Effector memory CD8-positive, alpha-beta T cell (primary cell): ENCODE measurements around the gene TIAM1.

ENCODE experiments used
- ATAC-seq: fragments of 150-1000 bp; cut with Tn5 transposase; replicated peaks from 2 replicates; pipeline ENCODE4 v1.10.0; 2021; ENCODE audit warnings: mild to moderate bottlenecking, moderate library complexity
- DNase-seq, 3 experiments: peaks; one replicate each; pipeline ENCODE4 v3.0.0; 2021
- H3K27ac Mint-ChIP-seq, 2 donors: one replicate each; pipeline ENCODE4 v1.8.0; 2022; ENCODE audit warnings: mild to moderate bottlenecking in 2 of 2, mixed read lengths in 2 of 2, moderate library complexity in 2 of 2
- H3K27me3 Mint-ChIP-seq, 2 donors: one replicate each; pipeline ENCODE4 v1.8.0; 2022; ENCODE audit warnings: mixed read lengths in 2 of 2
- H3K36me3 Mint-ChIP-seq: one replicate; pipeline ENCODE4 v1.8.0; 2022; ENCODE audit warnings: mild to moderate bottlenecking, moderate library complexity, mixed read lengths; ENCODE audit not compliant: insufficient read depth
- H3K4me1 Mint-ChIP-seq, 2 donors: one replicate each; pipeline ENCODE4 v1.8.0; 2022; ENCODE audit warnings: low read depth in 2 of 2, mixed read lengths in 2 of 2
- H3K4me3 Mint-ChIP-seq, 2 donors: one replicate each; pipeline ENCODE4 v1.8.0; 2022; ENCODE audit warnings: mild to moderate bottlenecking in 2 of 2, mixed read lengths in 2 of 2, moderate library complexity in 2 of 2
- H3K9me3 Mint-ChIP-seq, 2 donors: one replicate each; pipeline ENCODE4 v1.8.0; 2022; ENCODE audit warnings: mixed read lengths in 2 of 2
- total RNA-seq, 9 experiments: gene quantifications; one replicate each; lab custom pipeline; 2026; lab: John Stamatoyannopoulos, UW

The TIAM1 gene, protein sequence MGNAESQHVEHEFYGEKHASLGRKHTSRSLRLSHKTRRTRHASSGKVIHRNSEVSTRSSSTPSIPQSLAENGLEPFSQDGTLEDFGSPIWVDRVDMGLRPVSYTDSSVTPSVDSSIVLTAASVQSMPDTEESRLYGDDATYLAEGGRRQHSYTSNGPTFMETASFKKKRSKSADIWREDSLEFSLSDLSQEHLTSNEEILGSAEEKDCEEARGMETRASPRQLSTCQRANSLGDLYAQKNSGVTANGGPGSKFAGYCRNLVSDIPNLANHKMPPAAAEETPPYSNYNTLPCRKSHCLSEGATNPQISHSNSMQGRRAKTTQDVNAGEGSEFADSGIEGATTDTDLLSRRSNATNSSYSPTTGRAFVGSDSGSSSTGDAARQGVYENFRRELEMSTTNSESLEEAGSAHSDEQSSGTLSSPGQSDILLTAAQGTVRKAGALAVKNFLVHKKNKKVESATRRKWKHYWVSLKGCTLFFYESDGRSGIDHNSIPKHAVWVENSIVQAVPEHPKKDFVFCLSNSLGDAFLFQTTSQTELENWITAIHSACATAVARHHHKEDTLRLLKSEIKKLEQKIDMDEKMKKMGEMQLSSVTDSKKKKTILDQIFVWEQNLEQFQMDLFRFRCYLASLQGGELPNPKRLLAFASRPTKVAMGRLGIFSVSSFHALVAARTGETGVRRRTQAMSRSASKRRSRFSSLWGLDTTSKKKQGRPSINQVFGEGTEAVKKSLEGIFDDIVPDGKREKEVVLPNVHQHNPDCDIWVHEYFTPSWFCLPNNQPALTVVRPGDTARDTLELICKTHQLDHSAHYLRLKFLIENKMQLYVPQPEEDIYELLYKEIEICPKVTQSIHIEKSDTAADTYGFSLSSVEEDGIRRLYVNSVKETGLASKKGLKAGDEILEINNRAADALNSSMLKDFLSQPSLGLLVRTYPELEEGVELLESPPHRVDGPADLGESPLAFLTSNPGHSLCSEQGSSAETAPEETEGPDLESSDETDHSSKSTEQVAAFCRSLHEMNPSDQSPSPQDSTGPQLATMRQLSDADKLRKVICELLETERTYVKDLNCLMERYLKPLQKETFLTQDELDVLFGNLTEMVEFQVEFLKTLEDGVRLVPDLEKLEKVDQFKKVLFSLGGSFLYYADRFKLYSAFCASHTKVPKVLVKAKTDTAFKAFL (N-terminal part only)
- 19.6 to 436 (median 200) reads per million in 9 experiments for total RNA-seq

DNA sequence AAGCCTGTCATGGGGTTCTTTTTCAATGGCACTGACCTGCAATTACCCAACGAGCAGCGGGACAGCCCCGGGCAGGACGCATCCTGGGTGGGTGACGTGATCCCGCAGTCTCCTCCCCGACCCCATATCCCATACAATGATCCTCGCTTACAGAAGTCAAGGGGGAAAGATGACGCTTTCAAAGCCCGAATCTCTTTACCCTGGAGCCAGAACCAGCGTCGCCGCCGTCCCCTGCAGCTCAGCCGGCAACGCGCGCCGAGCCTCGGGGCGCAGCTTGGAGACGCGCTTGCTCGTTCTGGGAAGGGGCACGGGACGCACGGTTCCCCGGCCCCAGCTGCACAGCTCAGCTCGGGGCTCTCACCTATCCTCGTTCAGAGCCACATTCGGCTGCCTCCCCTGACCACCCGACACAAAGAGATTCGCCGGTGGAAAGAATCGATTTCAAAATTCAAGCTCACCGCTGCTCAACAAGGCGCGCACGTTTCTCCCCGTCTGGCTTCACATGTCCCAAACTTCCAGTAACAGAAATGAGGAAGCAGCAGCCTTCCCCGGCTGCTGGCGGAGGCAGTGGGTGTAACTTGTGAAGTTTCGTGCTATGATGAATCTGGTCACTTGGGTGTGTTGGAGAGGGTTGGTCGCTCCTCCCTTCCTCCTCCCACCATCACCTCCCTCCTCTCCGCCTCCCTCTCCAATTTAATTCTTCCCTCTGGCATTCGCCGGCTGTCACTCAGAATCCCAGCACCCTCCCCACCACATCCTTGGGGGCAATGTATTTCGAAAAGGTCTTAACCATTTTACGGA lies at the start of gene TIAM1:
Gene TIAM1, minus strand, starts transcription at position 582 of the 801 bp plus-strand sequence. CDS start 77,289 bp downstream, outside the sequence.
- peak within 1 kb of the TSS; percentile 67 to 91 for H3K4me3 Mint-ChIP-seq
- H3K27me3 Mint-ChIP-seq, result peaks cover 42 to 57% of the 10 kb centered on the region in 2 donors
- no peaks in the 10 kb centered on the region for H3K9me3 Mint-ChIP-seq
- peaks cover 10 to 16% of the 10 kb centered on the region in 2 donors for H3K4me1 Mint-ChIP-seq
- H3K36me3 Mint-ChIP-seq, result peaks cover 3% of the 10 kb centered on the region
- DNase-seq, result no peak
- peak; percentile 61 for ATAC-seq
- peak within 1 kb of the TSS in 1 of 2 donors; percentile 92 for H3K27ac Mint-ChIP-seq

GRCh38 chr21:31387560-31388186 lies 43.6 kb upstream of the TIAM1 start:
- Mint-ChIP-seq H3K27me3 (no peaks in the 10 kb centered on the region), H3K27ac (no peak overlapping the region), H3K4me3 (no peak overlapping the region), H3K9me3 (peaks cover 0 to 2% of the 10 kb centered on the region in 2 donors), H3K36me3 (no peaks in the 10 kb centered on the region), H3K4me1 (no peaks in the 10 kb centered on the region)
- ATAC-seq, result no peak
- no peak for DNase-seq

DNA sequence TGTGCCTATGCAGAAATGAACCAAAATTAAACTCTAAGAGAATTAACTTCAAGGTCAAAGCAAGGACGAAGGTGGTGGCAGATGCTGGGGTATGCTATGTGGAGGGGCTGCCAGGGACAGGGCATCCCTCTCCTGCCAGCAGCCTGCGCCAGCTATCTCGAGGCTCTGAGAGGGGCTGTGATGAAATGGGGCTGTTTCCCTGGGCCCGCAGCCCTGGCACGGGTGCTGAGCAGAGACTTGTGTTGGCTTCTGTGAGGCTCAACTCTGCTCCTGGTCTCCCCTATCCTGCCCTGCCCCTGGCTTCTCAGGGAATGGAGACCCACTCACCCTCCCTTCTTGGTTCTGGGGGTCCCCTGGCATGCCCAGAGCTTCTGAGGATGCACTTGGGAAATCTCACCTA lies 41.9 kb upstream of the TIAM1 start:
- Mint-ChIP-seq H3K4me3 (no peak overlapping the region), H3K4me1 (no peaks in the 10 kb centered on the region), H3K9me3 (peaks cover 0 to 2% of the 10 kb centered on the region in 2 donors), H3K36me3 (no peaks in the 10 kb centered on the region), H3K27me3 (peaks cover 0 to 6% of the 10 kb centered on the region in 2 donors), H3K27ac (no peak overlapping the region)
- no peak for DNase-seq
- ATAC-seq, result no peak

DNA sequence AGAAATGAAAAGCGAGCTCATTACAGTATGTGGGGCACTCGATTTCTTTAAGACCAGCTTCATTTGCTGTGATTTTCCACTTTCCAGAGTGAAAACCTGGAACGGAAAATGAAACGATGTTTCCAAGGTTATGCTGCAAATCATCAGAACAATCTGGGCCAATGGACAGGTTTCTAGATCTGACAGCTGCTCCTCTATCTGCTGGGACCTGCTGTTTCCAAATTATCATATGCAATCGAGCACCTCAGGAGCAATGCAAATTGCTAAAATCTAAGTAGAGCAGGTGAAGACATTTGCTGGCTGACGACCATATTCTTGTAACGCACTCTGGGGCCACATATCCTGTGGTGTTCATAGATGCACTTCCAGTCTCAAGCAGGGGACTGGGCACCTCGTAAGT lies 39.7 kb upstream of the TIAM1 start:
- H3K27me3 Mint-ChIP-seq, result peaks cover 0 to 6% of the 10 kb centered on the region in 2 donors
- H3K9me3 Mint-ChIP-seq, result peaks cover 0 to 2% of the 10 kb centered on the region in 2 donors
- no peak overlapping the region for H3K27ac Mint-ChIP-seq
- DNase-seq, result no peak
- no peaks in the 10 kb centered on the region for H3K36me3 Mint-ChIP-seq
- no peak overlapping the region for H3K4me3 Mint-ChIP-seq
- ATAC-seq, result no peak
- H3K4me1 Mint-ChIP-seq, result no peaks in the 10 kb centered on the region

DNA sequence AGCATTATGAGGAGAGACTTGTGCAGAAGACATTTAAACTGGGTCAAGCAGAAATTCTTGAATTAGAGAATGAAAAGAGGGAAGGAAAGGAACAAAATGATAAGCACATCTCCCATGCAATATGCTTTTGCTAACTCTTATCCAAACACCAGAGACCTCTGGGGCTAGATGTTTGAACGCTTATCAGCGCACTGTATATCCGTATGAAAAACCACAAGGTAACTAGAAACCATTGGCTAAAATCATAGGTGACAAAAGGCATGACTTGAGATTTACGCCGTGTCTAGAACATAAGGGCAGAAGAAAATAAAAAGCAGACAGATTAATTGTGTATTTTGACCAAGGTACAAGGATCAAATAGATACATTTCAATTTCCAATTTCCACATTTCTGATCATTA lies 38.0 kb upstream of the TIAM1 start:
- no peaks in the 10 kb centered on the region for H3K4me1 Mint-ChIP-seq
- no peaks in the 10 kb centered on the region for H3K36me3 Mint-ChIP-seq
- peaks cover 0 to 6% of the 10 kb centered on the region in 2 donors for H3K27me3 Mint-ChIP-seq
- DNase-seq (no peak), ATAC-seq (no peak)
- H3K9me3 Mint-ChIP-seq, result peaks cover 0 to 2% of the 10 kb centered on the region in 2 donors
- H3K27ac Mint-ChIP-seq, result no peak overlapping the region
- H3K4me3 Mint-ChIP-seq, result no peak overlapping the region

DNA sequence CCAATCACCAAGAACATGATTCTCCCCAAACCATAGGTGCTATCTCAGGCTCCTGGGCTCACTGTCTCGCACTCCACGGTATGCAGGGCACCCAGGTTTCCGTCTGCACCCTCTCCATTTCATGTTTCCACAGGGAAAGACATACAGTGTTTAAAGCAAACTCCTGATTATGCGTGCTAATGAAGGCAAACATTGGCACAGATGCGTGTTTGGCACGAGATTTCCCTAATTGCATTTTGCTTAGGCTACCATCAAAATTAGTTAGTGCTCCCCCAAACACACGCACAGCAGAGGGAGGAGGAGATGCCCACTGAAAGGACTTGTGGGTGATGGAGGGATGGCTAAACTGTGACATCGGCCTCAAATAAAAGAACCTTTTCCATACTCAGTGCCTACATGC lies 32.2 kb upstream of the TIAM1 start:
- Mint-ChIP-seq H3K27me3 (no peaks in the 10 kb centered on the region), H3K36me3 (no peaks in the 10 kb centered on the region), H3K4me3 (no peak overlapping the region), H3K9me3 (no peaks in the 10 kb centered on the region), H3K27ac (no peak overlapping the region), H3K4me1 (no peaks in the 10 kb centered on the region)
- no peak for ATAC-seq
- no peak for DNase-seq

- Mint-ChIP-seq H3K27ac (no peak overlapping the region), H3K36me3 (no peaks in the 10 kb centered on the region), H3K4me1 (no peaks in the 10 kb centered on the region), H3K27me3 (no peaks in the 10 kb centered on the region), H3K9me3 (no peaks in the 10 kb centered on the region), H3K4me3 (no peak overlapping the region)
- DNase-seq (no peak), ATAC-seq (no peak)
Observed at GRCh38 chr21:31374395-31374794, 30.3 kb upstream of the TIAM1 start.

- Mint-ChIP-seq H3K4me3 (no peak overlapping the region), H3K27ac (no peak overlapping the region), H3K36me3 (no peaks in the 10 kb centered on the region), H3K4me1 (no peaks in the 10 kb centered on the region), H3K9me3 (no peaks in the 10 kb centered on the region), H3K27me3 (no peaks in the 10 kb centered on the region)
- no peak for ATAC-seq
- DNase-seq, result no peak
Observed at GRCh38 chr21:31372471-31372765, 28.4 kb upstream of the TIAM1 start.

DNA sequence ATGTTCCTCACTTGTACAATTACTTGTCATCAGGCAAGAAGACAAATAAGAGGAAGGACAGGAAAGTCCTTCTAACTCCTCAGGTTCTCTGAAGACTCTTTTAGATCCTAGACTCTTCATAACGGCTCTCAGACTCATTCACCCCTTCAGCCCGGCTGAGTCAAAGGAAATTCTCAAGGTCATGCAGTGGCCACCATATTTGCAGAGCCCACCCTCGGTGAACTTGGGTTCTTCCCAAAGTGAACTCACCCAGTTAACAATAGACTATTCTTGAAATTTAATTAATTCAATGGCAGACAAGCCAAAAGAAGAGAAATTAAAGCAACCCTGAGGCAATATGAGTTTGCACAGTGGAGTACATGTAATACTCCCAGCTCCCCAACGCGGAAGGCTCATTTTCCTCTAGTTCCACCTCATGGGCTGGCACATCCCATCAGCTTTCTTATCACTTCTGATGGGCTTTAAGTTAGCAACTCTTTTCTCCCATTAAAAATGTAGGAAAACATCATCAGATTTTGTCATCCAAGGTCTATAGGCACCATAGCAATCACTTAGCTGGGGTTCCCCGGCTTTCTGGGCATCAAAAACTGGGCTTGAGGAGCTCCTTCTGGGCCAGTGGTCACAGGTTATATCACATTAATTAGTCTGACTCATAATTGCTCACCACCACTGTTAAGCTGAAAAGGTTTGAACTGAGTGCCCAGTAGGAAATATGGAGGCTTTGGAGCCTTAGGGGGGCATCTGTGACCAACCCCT lies 27.8 kb upstream of the TIAM1 start:
- H3K36me3 Mint-ChIP-seq, result no peaks in the 10 kb centered on the region
- no peak overlapping the region for H3K27ac Mint-ChIP-seq
- H3K4me1 Mint-ChIP-seq, result no peaks in the 10 kb centered on the region
- H3K4me3 Mint-ChIP-seq, result no peak overlapping the region
- ATAC-seq (no peak), DNase-seq (no peak)
- H3K27me3 Mint-ChIP-seq, result no peaks in the 10 kb centered on the region
- H3K9me3 Mint-ChIP-seq, result no peaks in the 10 kb centered on the region

DNA sequence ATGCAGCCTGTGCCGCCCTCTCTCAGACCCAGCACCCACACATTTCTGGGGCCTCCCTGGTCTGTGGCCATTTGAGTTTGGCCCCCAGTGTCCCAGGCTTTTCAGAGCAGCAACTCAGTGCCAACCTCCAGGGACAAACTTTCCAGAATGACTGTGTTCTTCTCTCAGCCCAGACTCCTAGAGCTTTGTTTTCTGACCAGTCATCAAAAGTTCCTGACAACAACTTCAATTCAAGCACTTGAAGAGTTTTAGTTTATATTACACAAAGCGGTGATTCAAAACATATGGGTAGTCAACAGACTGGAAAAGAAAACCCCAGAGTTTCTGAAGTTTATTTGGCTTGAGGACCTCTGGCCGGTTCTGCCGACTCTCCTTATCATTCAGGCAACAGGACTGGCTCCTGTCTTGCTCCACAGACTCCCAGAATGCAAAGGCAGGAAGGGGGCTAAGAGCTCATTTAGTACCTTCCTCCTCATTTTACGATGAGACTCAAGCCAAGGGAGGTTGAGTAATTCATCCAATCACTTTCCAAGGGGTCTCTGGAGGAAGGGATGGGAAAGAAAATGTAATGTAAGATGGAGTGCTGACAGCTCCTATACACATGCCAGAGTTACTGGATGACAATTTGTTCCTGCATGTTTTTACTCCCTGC lies 27.0 kb upstream of the TIAM1 start:
- no peak for DNase-seq
- no peaks in the 10 kb centered on the region for H3K4me1 Mint-ChIP-seq

DNA sequence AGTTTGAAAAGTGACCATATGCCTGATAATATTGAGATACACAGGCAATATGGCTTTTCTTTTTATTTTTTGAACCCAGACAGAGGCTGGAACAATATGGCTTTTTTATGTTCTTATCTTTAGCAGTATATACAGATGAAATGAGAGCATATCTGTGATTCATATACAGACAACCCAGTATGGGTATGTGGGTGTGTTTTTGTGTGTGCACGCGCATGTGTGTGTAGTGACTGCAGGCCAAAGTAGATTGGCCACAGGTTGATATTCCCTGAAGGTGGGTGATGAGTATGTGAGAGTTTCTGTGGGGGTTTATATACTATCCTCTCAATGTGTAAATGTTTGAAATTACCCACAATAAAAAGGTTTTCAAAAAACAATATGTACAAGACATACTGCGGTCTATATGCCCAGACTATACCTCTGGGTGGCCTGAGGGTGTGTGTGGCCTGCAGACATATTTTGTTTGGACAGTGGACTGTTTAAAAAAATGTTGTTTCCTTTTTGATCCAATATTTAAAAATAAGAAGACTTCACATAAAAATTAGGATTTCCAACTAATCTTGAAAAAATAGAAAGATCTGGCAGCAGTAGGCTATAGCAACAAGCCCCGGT lies 26.3 kb upstream of the TIAM1 start:
- DNase-seq (no peak), ATAC-seq (no peak)
- Mint-ChIP-seq H3K36me3 (no peaks in the 10 kb centered on the region), H3K4me3 (no peak overlapping the region), H3K4me1 (no peaks in the 10 kb centered on the region), H3K27ac (no peak overlapping the region), H3K27me3 (no peaks in the 10 kb centered on the region), H3K9me3 (no peaks in the 10 kb centered on the region)

More for the DNA sequence above, 27.0 kb upstream of the TIAM1 start:
- no peak for ATAC-seq
- Mint-ChIP-seq H3K9me3 (no peaks in the 10 kb centered on the region), H3K27ac (no peak overlapping the region), H3K4me3 (no peak overlapping the region), H3K36me3 (no peaks in the 10 kb centered on the region), H3K27me3 (no peaks in the 10 kb centered on the region)
